ENCODE data around the gene HNRNPUL1. TPM values are rescaled to one million over a fixed set of nuclear protein-coding genes. Genes with fewer than 3 reads are reported as not detected.

The HNRNPUL1 gene
- total and polyA plus RNA-seq, 10 of the 15 experiments (the other 5 are each of a cell fraction or from before 2014, with no cell fraction given), result 11.1 to 276 (median 117) TPM

DNA sequence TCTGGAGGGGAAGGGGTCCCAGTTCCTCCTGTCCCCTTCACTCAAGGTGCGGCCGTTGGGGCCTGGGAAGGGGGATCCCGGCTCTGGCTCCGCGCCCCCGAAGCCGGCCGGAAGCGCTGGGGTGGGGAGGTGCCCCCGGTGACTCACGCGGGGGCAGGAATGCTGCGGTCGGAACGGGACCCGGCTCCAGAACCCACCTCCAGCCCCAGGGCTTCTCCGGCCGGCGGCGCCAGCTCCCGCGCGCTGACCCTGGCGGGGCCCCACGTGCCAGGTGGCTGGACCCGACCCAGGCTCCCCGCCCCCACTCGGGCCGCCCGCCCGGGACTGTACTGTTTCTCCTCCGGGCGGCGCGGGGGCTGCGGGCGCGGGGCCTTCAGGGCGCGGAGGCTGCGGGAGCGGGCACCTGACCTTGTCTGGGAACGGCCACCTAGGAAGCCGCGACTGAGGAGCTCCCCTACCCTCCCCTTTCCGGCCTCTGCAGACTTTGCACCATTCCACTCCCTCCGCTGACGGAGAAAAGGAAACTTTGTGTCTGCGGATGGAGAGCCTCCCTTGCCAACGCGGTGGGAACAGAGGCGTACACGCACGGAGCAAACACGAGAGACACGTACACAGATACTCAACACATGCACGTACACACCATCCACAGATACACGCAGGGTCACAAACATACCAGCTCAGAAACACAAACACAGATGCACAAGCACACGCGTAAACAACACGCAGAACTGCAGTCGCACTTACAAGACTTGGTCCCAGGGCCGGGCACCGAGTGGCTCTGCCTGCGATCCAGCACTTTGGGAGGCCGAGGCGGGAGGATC is 37.9 kb upstream of the HNRNPUL1 start:
- no peak overlapping the region for H3K27ac ChIP-seq (ENCODE audit: control insufficient read depth, insufficient read depth)
- intact Hi-C loops (cut with micrococcal nuclease; ENCODE audit: unreplicated experiment), result no loop called here
- no peaks in the 10 kb centered on the region for H3K9me3 ChIP-seq (replicated peaks; ENCODE audit: control insufficient read depth, insufficient read depth, low read length)
- SMC1A ChIA-PET (ENCODE audit: uncharacterized antibody, unreplicated experiment), result no interaction called here
- no peak overlapping the region; the same call in 1 of the 2 replicates for H2AFZ ChIP-seq (ENCODE audit: control insufficient read depth, low read depth, low read length)
- H3K4me2 ChIP-seq (ENCODE audit: control insufficient read depth, insufficient read depth), result no peak overlapping the region
- ATAC-seq (no peak), DNase-seq (ENCODE audit: low read depth, low spot score) (no peak), FAIRE-seq (peak; percentile 44)
- POLR2A ChIA-PET, result no interaction called here
- in situ Hi-C loops (cut with MboI), result no loop called here
- no peaks in the 10 kb centered on the region for H3K4me1 ChIP-seq (ENCODE audit: control insufficient read depth, insufficient read depth, low read length)
- BruUV-seq (replicated peaks), result no TSS peak
- TF ChIP-seq, protein P1, sequence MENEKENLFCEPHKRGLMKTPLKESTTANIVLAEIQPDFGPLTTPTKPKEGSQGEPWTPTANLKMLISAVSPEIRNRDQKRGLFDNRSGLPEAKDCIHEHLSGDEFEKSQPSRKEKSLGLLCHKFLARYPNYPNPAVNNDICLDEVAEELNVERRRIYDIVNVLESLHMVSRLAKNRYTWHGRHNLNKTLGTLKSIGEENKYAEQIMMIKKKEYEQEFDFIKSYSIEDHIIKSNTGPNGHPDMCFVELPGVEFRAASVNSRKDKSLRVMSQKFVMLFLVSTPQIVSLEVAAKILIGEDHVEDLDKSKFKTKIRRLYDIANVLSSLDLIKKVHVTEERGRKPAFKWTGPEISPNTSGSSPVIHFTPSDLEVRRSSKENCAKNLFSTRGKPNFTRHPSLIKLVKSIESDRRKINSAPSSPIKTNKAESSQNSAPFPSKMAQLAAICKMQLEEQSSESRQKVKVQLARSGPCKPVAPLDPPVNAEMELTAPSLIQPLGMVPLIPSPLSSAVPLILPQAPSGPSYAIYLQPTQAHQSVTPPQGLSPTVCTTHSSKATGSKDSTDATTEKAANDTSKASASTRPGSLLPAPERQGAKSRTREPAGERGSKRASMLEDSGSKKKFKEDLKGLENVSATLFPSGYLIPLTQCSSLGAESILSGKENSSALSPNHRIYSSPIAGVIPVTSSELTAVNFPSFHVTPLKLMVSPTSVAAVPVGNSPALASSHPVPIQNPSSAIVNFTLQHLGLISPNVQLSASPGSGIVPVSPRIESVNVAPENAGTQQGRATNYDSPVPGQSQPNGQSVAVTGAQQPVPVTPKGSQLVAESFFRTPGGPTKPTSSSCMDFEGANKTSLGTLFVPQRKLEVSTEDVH (IDR thresholded peaks at IDR 0.05; ENCODE audit: low read depth, partially characterized antibody), result no peak
- peak in 1 of 2 experiments; percentile 43; a peak in 1 of 4 replicates for TF ChIP-seq BHLHE40 (IDR thresholded peaks at IDR 0.05; ENCODE audit: borderline replicate concordance in 1 of 2, low read depth in 2 of 2, low read length in 1 of 2)
- H3K36me3 ChIP-seq (ENCODE audit: control insufficient read depth in 2 of 2, insufficient read depth in 2 of 2, low read length in 1 of 2), result no peaks in the 10 kb centered on the region
- H4K20me1 ChIP-seq (ENCODE audit: control insufficient read depth, insufficient read depth), result no peaks in the 10 kb centered on the region
- no peaks in the 10 kb centered on the region for H3K79me2 ChIP-seq (ENCODE audit: control insufficient read depth, insufficient read depth, low read length)
- H3K4me3 ChIP-seq, result no peak overlapping the region
- no peak overlapping the region for H3K9ac ChIP-seq (ENCODE audit: control insufficient read depth, insufficient read depth, low read length)
- WGBS (ENCODE audit: insufficient coverage, insufficient replicate concordance, low lambda C conversion rate, missing lambda C conversion rate), result 16% methylated on average over 37 of the region's 67 CpGs
- peaks cover 0 to 3% of the 10 kb centered on the region in 2 experiments; a peak in 2 of 4 replicates for H3K27me3 ChIP-seq (replicated peaks in 1 of 2; ENCODE audit: control insufficient read depth in 2 of 2, insufficient read depth in 2 of 2, low read length in 1 of 2)
- CTCF ChIA-PET, result interaction anchor here (1.3 kb wide), 1 partner anchor 21 kb away, joined by 3 read pairs; no protein-coding TSS in a partner anchor
- RAD21 ChIA-PET (ENCODE audit: unreplicated experiment), result no interaction called here
